Activated T-cell treated with anti-CD3 and anti-CD28 coated beads for 24 hours (primary cell): ENCODE results near the gene RASA3.
"Not testable (repeated sequence)": the region's sequence is repeated elsewhere in the genome, so short reads cannot be mapped to it uniquely, and the experiment has no call there.

ENCODE experiments used
- DNase-seq: peaks from one replicate; pipeline ENCODE4 v3.0.0-alpha.2; 2020; ENCODE audit warnings: low read depth

RASA3 gene

GRCh38 chr13:114001331-114002008 is 131.0 kb downstream of the RASA3 start:
- DNase-seq, result no peak

DNA sequence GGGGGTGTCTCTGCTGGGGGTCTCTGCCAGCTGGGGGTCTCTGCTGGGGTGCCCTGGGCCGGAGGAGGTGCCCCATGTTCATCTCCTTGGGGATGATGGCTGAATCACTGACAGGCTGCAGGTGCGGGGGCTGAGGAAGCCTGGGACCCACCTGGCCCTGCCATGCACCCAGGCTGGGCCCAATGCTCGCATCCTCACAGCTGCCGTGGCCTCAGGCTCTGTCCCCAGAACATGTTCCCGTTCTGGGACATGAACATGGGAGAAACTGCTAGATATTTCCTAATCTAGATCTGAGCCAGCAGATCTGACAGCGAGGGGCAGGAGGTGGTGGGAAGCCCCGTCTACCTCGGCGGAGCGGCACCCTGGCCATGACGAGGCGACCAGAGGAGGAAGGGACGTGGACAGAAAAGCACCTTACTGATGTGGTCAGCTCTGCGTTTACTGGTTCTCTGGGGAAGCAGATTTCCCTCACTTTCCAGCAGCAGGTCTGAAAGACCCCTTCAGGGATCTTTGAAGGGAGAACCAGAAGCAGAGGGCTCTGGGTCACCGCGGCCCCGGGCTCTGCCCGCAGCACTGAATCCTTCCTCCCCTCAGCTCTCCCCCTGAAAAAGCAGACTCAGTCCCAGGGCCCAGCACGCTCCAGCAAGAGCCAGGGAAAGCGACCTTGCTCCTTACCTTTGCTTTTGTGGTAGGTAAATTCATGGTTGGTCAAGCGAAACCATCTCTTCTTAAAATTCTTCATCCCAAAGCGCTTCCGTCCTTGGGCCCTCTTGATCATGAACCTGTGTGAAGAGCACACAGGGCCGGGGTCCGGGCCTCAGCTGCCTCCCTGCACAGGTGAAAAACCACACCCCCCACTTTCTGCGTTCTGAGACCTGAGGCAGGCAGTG is 132.0 kb downstream of the RASA3 start:
- DNase-seq, result no peak

DNA sequence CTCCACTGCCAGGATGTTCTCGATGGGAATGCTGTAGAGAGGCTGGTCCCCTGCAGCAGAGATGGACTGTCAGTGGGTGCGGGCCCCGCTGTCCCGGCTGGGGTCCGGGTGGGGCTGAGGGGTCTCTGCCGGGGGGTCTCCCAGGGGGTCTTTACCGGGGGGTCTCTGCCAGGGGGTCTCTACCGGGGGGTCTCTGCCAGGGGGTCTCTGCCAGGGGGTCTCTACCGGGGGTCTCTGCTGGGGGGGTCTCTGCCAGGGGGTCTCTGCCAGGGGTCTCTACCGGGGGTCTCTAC is 132.9 kb downstream of the RASA3 start:
- no peak for DNase-seq

- DNase-seq, result no peak
Observed at GRCh38 chr13:113998781-113999617, 133.4 kb downstream of the RASA3 start.

DNA sequence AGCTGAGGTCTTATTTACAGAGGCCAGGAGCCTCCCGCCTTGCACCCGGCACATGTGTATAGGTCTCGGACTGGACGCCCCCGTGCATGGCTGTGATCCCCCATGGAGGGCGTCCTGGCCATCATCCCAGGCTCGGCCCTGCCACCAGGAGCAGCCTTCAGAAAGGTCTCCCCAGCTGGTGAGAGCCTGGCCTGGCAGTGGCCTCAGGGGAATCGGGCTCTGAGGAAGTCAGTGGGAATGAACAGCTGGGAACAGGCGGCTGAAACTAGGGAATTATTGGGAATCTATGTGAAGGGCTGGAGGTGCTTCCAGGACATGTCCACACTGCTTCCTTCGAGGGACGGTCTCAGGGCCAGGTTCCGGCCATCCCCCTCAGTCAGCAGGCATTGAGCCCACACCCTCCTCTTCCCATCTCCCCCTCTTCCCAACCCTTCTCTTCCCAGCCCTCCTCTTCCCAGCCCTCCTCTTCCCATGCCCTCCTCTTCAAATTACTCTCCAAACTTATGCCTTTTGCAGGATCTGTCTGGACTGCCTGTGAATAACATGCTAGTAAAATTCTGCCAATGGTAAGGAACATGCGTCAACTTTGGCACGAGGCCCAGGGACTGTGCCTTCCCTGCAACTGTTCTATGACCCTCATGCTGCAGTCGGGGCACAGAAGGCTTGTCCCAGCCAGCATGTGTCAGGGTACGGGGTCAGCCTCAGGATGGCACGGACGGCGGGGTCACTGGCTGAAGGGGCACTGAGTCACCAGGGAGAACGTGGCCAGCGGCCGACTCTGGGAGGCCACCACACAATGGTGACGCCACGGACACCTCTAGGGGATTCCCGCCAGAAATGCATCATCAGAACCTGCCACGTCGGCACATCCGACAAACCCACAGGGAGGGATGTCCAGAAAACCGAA is 134.3 kb downstream of the RASA3 start:
- DNase-seq, result no peak

DNA sequence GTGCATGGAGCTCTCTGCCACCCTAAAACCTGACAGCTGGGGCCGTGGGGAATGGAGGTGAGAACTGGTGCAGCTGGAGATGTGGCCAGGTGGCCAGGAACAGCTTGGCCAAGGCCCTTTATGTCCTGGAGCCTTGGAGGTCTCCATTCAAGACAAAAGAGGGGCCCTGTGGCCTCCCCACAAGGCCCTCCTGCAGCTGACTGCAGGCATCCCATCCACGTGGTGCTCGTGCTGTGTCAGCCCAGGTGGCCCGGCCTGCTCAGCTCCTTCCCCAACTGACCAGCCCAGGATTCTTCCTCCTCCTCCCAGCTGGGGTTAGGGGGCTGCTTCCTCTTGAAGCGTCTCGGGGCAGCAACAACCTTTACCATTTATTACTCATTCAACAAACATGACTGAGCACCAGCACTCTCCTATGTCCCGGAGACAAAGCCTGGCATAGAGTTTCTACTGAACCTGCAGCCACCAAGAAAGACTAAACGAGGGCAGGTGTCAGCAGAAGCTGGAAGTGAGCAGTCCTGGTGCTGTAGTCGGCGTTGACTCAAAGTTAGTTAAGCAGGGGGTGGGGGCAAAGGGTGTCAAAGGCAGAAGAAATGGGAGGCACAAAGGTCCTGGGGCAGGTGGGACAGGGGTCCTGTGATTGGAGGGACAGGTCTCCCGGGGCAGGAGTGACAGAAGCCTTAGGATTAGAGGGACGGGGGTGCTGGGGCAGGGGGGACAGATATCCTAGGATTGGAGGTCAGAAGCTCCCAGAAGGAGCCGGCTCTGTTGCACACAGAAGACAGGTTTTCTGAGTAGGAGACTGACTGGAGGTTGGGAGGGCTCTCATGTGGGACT is 135.3 kb downstream of the RASA3 start:
- DNase-seq, result no peak

DNA sequence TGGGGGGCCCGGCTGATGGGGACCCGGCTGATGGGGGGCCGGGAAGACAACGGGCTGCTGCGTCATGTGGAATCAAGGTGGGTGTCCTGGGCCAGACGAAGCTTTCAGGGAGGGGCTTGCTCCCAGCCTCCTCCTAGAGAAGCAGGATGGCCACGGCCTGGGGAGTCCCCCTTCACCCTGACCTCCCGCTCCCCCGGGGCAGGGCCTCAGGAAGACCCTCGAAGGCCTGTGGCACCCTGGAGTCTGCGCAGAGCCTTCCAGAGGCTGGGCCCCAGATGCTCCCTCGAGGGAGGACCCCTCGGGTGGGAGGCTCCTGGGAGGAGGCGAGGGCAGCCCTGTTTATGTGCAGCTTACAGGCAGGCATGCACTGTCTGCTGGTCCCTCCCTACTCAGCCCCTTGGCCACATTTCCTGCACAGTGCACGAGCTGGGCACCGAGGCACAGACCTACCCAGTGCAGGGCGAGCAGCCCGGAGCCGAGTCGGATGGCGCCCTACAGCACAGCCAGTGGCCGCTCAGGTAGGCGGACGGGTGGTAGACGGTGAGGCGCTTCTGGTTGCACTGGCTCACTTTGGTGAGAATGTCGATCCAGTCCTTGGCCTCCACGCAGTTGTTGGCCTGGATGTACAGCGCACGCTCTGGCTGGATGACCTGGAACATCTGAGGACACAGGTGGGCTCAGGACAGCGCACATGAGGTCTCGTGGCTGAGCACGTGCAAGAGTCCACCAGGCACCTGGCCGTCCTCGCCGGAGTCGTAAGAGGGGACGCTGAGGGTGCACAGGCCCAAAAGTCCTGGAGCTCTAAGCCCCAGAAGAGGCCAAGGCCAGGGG is 136.1 kb downstream of the RASA3 start:
- DNase-seq, result no peak

- DNase-seq, result no peak
Observed at GRCh38 chr13:113995051-113995601, 137.3 kb downstream of the RASA3 start.

DNA sequence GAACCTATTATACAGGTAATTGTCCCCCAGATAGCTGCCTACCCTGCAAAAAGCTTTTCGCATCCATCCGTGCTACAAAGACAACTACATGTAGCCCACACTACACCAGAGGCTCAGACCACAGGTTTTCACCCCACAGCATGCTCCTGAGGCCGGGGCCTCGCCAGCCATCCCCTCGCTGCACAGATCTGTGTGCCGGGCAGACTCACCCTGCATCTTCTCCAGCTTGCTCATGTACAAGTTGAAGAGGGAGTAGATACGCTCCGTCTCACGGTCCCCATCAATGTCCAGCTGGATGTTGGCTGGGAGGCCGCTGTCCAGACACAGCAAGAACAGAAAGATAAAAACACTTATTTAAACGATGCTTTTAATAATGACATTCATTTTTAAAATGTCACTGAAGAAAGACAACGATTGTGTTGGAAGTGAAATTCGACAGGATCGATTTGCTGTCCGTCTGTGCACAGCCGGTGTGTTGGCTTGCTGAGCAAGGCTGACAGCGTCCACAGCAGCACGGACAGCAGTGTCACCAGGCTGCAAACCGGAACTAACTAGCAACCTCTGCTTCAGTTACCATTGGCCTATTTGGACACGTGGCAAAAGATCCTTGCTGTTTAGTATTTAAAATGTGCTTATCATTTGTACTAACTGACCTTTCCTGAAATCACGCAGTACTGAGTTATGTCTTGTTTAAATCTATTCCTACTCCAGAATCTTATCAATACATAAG is 140.0 kb downstream of the RASA3 start:
- no peak for DNase-seq

DNA sequence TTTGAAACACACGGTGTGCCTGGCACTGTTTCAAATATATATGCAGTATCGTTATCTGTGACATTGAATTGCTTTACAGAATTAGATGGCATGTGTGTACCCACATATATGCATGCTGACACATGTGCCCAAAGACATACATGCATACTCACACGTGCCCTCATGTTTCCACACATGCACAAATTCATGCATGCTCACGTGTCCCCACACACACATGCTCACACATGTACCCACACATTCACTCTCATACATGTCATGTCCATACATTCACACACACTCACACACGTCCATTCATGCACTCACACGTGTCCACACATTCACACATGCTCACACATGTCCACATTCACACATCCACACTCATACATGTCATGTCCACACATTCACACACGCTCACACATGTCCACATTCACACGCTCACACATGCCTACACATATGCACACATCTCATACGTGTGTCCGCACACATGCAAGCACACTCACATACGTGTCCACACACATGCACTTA is 140.7 kb downstream of the RASA3 start:
- DNase-seq, result no peak

DNA sequence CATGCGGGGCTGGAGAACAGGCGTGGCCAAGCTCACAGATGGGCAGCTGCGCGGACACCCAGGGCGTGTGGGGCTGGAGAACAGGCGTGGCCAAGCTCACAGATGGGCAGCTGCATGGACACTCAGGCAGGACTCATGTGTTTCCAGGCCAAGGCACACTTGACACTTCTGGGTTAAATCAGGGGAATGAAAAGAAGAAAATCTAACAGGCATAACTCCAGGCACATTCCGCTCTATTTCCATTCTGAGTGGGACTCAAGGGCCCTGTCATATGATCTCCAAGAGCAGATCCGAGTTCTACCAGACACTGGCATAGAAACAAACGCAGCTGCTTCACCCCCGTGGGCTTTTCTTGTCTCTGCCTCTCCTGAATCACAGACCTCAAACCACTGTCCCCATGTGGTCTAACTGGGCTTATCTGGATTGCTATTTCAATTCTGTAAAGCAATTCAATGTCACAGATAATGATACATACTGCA is 141.2 kb downstream of the RASA3 start:
- DNase-seq, result no peak

DNA sequence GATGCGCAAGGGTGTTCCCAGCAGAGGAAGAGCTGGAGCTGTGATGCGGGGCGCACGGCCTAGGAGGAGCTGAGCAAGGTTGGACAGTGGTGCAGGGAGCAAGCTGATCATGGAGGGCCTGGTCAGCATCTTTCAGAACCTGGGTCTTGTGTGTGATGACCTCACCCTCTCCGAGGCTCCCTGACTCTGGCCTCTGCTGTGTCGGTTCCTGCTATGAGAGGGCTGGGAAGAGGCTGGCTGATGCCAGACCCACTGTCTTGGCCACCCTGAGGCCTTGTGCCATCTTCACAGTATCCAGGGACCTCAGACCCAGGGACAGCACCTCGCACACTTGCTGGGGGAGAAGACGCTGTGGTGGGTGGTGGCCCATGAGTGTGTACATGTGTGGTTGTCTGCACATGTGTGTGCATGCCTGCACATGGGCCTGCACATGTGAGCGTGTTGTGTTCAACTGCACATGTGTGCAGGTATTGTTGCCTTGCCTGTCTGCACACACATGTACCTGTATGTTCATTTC is 142.0 kb downstream of the RASA3 start:
- DNase-seq, result no peak

DNA sequence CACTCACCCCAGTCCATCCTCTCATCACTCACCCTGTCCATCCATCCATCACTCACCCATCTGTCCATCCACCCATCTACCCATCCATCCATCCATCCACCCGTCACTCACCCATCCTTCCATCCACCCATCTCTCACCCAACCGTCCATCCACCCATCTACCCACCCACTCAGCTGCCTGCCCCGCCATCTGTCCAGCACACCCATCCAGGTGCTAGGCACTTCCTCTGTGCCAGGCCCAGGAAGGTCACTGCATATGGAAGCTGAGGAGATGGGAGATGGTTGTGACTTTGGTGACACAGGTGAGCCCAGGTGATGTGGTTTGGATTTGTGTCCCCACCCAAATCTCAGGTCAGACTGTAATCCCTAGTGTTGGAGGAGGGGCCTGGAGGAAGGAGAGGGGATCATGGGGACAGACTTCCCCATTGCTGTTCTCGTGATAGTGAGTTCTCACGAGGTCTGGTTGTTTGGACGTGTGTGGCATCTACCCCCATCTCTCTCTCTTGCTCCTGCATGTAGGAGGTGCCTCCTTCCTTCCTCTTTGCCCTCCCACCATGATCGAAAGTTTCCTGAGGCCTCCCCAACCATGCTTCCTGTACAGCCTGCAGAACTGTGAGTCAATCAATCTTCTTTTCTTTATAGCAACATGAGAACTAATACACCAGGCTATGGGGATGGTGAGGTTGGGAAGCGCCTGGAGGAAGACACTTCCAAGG is 142.7 kb downstream of the RASA3 start:
- DNase-seq, result no peak

DNA sequence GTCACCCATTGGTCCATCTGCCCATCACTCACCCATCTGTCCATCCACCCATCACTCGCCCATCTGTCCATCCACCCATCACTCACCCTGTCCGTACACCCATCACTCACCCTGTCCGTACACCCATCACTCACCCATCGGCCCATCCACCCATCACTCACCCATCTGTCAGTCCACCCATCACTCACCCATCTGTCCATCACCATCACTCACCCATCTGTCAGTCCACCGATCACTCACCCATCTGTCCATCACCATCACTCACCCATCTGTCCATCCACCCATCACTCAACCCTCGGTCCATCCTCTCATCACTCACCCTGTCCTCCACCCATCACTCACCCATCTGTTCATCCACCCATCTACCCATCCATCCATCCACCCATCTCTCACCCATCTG is 143.6 kb downstream of the RASA3 start:
- not testable (repeated sequence) for DNase-seq

- DNase-seq, result no peak
Observed at GRCh38 chr13:113982296-113982661, 150.1 kb downstream of the RASA3 start.

DNA sequence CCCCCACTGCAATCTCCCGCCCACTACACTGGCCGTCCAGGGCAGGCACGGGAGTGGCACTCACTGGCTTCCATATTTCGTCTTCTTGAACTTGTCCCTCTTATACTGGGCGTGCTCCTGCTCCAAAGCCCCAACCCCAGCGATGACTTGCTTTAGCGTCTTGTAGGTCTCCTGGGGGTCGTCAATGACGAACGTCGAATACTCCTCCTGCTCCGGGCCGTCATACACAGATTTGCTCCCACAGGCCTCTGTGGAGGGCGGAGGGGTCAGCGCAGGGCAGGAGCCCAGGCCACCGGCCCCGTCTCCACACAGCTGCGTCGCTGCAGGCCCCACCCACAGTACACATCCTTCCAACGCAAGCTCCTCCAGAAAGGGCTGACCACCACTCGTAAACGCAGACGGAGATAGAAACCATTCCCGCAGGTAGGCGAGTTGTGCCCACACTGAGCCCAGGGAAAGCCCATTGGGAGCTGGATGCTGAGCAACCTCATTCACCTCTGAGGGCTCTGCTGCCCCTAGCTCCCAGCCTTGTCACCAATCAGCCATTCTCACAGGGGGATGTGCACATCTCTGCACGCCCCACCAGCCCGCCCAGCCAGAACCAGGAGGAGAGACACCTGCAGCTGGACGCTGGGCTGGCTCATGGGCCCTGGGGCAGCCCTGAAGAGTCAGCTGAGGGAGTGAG is 150.7 kb downstream of the RASA3 start:
- no peak for DNase-seq

DNA sequence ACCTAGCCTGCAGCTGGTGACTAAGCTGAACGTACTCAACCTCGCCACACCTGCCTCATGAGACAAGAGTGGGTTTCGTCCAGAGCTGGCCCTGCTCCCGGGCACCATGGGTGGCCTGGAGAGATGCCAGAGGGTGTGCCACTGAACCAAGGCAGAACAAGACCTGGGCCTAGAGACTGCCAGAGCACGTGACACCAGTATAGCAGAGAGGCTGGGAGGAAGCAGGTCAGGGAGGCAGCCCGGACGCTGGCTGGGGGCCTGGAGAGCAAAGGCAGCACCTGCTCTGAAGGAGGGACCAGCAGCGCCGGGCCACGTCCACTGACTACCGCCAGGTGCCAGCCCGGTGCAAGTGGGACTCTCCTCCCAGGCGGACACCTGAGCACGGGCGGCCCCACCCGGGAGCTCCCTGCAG is 151.2 kb downstream of the RASA3 start:
- no peak for DNase-seq
